Measurements from ENCODE around the gene CCDC102B.

- TF ChIP-seq CTCF (IDR thresholded peaks at IDR 0.05) = no peak
- no peak for TF ChIP-seq POLR2AphosphoS5 (IDR thresholded peaks at IDR 0.05)
- no peak for TF ChIP-seq POLR2A (IDR thresholded peaks at IDR 0.05)
- no peak for TF ChIP-seq EP300 (IDR thresholded peaks at IDR 0.05)
These were observed 142.2 kb downstream of the CCDC102B start for GRCh38 chr18:68940039-68940438.
